ENCODE results near the gene TOX2. TPM values are rescaled to one million over a fixed set of nuclear protein-coding genes. Genes with fewer than 3 reads are reported as not detected.

Gene TOX2
- total RNA-seq, 1 donor from 2014 or later, result not detected

DNA sequence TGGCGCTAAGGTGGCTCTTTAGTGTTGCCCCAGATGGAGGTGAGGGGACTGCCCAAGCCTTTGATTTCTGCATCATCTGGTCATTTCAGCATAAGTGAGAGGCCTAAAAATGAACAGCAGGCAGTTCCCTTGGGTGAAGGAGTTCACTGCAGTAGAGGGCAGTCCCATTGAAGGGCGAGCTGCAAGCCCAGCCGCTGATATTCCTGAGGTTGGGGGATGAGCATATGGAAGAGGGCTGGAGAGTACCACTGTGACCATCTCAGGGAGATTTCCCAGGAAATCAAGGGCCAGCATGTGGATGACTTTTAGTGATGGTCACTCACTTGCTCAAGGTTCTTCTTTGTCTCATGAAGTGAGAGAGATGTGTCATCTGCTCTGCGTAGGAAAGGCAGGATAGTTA, 9.3 kb downstream of the TOX2 start:
- H3K4me1 ChIP-seq (ENCODE audit: control insufficient read depth in 3 of 3, insufficient read depth in 3 of 3, low read length in 3 of 3), result no peaks in the 10 kb centered on the region
- no peak overlapping the region for H3K4me3 ChIP-seq (ENCODE audit: low read length in 3 of 3)
- no peaks in the 10 kb centered on the region for H3K36me3 ChIP-seq (ENCODE audit: control insufficient read depth in 3 of 3, insufficient read depth in 3 of 3, low read length in 3 of 3)
- no peak overlapping the region for H3K9ac ChIP-seq (ENCODE audit: low read depth in 1 of 3, low read length in 3 of 3)
- peaks cover 21 to 30% (median 23%) of the 10 kb centered on the region in 3 donors for H3K27me3 ChIP-seq (ENCODE audit: control insufficient read depth in 3 of 3, insufficient read depth in 3 of 3, low read length in 3 of 3)
- H3K27ac ChIP-seq (ENCODE audit: low read depth, low read length), result no peak overlapping the region
- no peaks in the 10 kb centered on the region for H3K9me3 ChIP-seq (ENCODE audit: control insufficient read depth in 3 of 3, low read length in 3 of 3)

DNA sequence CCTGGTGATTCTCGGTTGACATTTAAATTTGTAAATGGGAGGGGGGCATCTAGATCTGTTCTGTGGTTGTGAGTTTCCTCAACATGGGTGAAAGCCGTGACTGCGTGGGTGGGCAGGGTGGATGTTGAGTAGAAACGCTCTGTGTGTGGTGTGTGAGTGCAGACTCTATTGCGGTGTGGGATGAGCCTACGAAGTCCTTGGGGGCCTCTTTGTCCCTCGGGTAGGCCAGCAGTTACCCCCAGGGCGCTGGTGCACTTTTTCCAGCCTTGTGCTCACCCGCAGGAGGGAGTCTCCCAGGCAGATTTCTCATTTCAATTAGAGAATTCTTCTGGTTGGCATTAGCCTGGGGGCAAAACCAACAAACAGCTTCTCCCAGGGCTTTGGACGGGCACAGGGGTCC, 10.6 kb downstream of the TOX2 start:
- Histone ChIP-seq H3K27me3 (ENCODE audit: control insufficient read depth in 3 of 3, insufficient read depth in 3 of 3, low read length in 3 of 3) (peaks cover 21 to 37% (median 22%) of the 10 kb centered on the region in 3 donors), H3K27ac (ENCODE audit: low read depth, low read length) (no peak overlapping the region), H3K36me3 (ENCODE audit: control insufficient read depth in 3 of 3, insufficient read depth in 3 of 3, low read length in 3 of 3) (no peaks in the 10 kb centered on the region), H3K4me1 (ENCODE audit: control insufficient read depth in 3 of 3, insufficient read depth in 3 of 3, low read length in 3 of 3) (no peaks in the 10 kb centered on the region), H3K4me3 (ENCODE audit: low read length in 3 of 3) (no peak overlapping the region), H3K9me3 (ENCODE audit: control insufficient read depth in 3 of 3, low read length in 3 of 3) (no peaks in the 10 kb centered on the region), H3K9ac (ENCODE audit: low read depth in 1 of 3, low read length in 3 of 3) (no peak overlapping the region)

DNA sequence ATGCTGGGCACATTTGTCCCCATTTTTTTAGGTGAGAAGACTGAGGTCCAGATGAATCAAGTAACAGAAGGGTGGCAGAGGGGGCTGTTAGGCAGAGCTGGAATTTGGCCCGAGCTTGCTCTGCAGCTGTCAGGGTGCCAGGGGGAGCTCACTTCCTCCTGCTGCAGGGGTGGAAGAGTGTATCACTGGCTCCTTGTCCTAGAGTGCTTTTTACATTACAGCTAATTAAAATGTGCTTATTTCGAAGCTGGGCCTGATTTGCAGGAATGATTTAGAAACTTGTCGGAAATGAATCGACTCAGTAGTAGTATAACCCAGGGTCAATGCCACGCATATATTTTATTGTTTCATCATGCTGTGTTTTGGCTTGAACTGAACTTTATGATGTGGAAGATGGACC, 11.1 kb downstream of the TOX2 start:
- no peak overlapping the region for H3K4me3 ChIP-seq (ENCODE audit: low read length in 3 of 3)
- H3K36me3 ChIP-seq (ENCODE audit: control insufficient read depth in 3 of 3, insufficient read depth in 3 of 3, low read length in 3 of 3), result no peaks in the 10 kb centered on the region
- no peak overlapping the region for H3K27ac ChIP-seq (ENCODE audit: low read depth, low read length)
- H3K27me3 ChIP-seq (ENCODE audit: control insufficient read depth in 3 of 3, insufficient read depth in 3 of 3, low read length in 3 of 3), result peaks cover 15 to 40% (median 24%) of the 10 kb centered on the region in 3 donors
- no peaks in the 10 kb centered on the region for H3K9me3 ChIP-seq (ENCODE audit: control insufficient read depth in 3 of 3, low read length in 3 of 3)
- no peaks in the 10 kb centered on the region for H3K4me1 ChIP-seq (ENCODE audit: control insufficient read depth in 3 of 3, insufficient read depth in 3 of 3, low read length in 3 of 3)
- H3K9ac ChIP-seq (ENCODE audit: low read depth in 1 of 3, low read length in 3 of 3), result no peak overlapping the region

DNA sequence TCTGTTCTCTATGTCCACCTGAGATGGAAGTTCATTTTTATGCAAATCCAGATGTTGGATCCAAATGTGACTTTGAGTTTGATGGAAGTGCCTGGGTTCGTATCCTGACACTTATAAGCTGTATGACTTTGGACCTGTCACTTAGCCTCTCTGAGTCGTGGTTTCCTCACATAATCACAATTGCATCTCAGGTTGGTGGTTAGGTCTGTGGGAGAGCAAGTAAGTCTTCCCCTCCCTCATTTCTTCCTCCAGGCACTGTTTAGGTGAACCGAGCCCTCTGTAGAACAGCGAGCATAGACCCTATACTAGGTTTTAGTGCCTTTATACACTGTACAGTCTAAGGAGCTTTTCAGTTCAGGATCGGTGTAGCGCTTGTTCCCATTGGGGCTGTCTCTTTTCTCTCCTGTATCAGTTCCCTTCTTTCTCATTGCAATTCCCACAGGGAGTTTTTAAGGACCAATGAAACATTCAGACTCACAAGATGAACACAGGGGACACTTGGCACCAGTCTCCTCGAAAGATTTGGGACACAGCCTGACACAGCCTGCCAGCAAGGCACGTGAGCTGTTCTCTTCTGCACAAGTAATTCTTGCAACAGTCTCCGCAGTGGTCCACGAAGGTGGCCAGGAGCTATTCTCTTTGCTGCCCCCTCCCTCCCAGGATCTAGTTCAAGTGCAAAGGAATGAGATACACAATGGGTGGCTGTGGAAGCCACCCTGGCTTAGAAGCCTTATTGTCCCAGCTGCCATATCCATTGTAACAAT, 11.8 kb downstream of the TOX2 start:
- peaks cover 17 to 40% (median 22%) of the 10 kb centered on the region in 3 donors for H3K27me3 ChIP-seq (ENCODE audit: control insufficient read depth in 3 of 3, insufficient read depth in 3 of 3, low read length in 3 of 3)

DNA sequence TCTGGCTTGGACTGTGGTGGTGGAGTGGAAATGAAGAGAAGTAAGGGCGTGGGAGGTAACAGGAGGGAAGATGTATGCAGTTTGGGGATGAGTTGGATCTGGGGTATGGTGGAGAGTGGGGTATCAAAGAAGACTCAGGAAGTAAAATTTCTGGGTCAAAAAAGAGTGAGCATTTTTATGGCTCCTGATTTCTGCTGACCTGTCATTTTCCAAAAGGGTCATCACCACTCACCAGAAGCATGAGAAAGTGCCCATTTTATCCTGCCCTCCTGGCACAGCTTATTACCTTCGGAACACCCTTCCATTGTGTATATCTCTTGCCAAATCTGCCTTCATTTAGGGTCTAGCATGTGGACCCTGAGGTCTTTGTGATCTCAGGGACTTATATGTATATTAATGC, 17.3 kb downstream of the TOX2 start:
- H3K9me3 ChIP-seq (ENCODE audit: control insufficient read depth in 3 of 3, low read length in 3 of 3), result no peaks in the 10 kb centered on the region
- H3K4me3 ChIP-seq (ENCODE audit: low read length in 3 of 3), result no peak overlapping the region
- no peaks in the 10 kb centered on the region for H3K36me3 ChIP-seq (ENCODE audit: control insufficient read depth in 3 of 3, insufficient read depth in 3 of 3, low read length in 3 of 3)
- peaks cover 14 to 27% (median 14%) of the 10 kb centered on the region in 3 donors for H3K27me3 ChIP-seq (ENCODE audit: control insufficient read depth in 3 of 3, insufficient read depth in 3 of 3, low read length in 3 of 3)
- H3K4me1 ChIP-seq (ENCODE audit: control insufficient read depth in 3 of 3, insufficient read depth in 3 of 3, low read length in 3 of 3), result no peaks in the 10 kb centered on the region
- no peak overlapping the region for H3K9ac ChIP-seq (ENCODE audit: low read depth in 1 of 3, low read length in 3 of 3)
- H3K27ac ChIP-seq (ENCODE audit: low read depth, low read length), result no peak overlapping the region

More for the DNA sequence above, 11.8 kb downstream of the TOX2 start:
- Histone ChIP-seq H3K36me3 (ENCODE audit: control insufficient read depth in 3 of 3, insufficient read depth in 3 of 3, low read length in 3 of 3) (no peaks in the 10 kb centered on the region), H3K9me3 (ENCODE audit: control insufficient read depth in 3 of 3, low read length in 3 of 3) (no peaks in the 10 kb centered on the region), H3K4me3 (ENCODE audit: low read length in 3 of 3) (no peak overlapping the region), H3K4me1 (ENCODE audit: control insufficient read depth in 3 of 3, insufficient read depth in 3 of 3, low read length in 3 of 3) (no peaks in the 10 kb centered on the region), H3K9ac (ENCODE audit: low read depth in 1 of 3, low read length in 3 of 3) (no peak overlapping the region), H3K27ac (ENCODE audit: low read depth, low read length) (no peak overlapping the region)

DNA sequence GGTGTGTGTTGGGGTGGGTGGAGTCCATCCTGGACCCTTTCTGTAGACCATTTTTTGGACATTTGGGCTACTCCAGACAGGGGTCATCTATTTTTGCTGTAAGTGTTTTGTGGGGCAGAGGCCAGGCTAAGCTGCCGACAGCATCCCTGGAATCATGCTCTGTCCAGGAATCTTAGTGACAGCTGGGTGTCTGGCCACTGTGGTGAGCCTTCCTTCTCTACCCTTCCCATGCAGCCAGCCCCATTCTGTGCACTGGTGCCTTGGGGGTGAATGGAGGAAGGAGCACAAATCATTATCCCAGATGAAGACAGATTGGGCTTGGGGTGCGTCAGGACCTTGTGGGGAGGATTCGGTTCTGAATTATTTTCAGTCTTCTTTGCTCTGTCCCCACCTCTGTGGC, 20.2 kb downstream of the TOX2 start:
- peaks cover 14 to 25% (median 20%) of the 10 kb centered on the region in 3 donors for H3K27me3 ChIP-seq (ENCODE audit: control insufficient read depth in 3 of 3, insufficient read depth in 3 of 3, low read length in 3 of 3)
- H3K9ac ChIP-seq (ENCODE audit: low read depth in 1 of 3, low read length in 3 of 3), result no peak overlapping the region
- no peak overlapping the region for H3K27ac ChIP-seq (ENCODE audit: low read depth, low read length)
- no peak overlapping the region for H3K4me3 ChIP-seq (ENCODE audit: low read length in 3 of 3)
- H3K36me3 ChIP-seq (ENCODE audit: control insufficient read depth in 3 of 3, insufficient read depth in 3 of 3, low read length in 3 of 3), result no peaks in the 10 kb centered on the region
- H3K9me3 ChIP-seq (ENCODE audit: control insufficient read depth in 3 of 3, low read length in 3 of 3), result no peaks in the 10 kb centered on the region
- peaks cover 0 to 8% (median 0%) of the 10 kb centered on the region in 3 donors for H3K4me1 ChIP-seq (ENCODE audit: control insufficient read depth in 3 of 3, insufficient read depth in 3 of 3, low read length in 3 of 3)

DNA sequence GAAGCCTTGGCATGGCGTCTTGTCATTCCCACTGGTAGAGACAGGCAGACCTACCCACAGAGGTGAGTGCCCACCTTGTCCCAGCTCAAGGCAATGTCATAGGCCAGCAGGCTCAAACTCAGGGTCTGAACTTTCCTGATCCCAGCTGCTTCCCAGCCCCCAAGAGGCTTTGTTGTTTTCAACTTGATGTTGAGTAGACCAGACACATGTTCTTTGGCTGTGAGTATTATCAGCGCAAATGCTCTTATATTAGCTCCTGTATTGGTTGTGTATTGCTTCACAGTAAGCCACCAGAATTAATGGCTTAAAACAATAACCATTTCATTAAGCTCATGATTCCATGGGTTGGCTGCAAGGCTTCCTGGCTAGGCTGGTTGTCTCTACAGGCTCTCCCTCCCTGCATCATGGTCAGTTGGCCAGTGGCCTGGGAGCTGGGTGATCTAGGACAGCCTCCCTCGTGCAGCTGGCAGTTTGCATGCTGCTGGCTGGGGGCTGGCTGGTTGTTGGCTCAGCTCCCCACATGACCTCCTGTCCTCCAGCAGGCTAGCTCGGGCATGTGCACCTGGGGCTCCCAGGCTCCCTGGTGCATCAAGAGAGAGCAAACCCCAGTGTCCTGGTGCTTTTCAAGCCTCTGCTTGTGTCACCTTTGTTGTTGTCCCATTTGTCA, 21.6 kb downstream of the TOX2 start:
- Histone ChIP-seq H3K27ac (ENCODE audit: low read depth, low read length) (no peak overlapping the region), H3K36me3 (ENCODE audit: control insufficient read depth in 3 of 3, insufficient read depth in 3 of 3, low read length in 3 of 3) (no peaks in the 10 kb centered on the region), H3K27me3 (ENCODE audit: control insufficient read depth in 3 of 3, insufficient read depth in 3 of 3, low read length in 3 of 3) (peaks cover 10 to 22% (median 19%) of the 10 kb centered on the region in 3 donors), H3K9me3 (ENCODE audit: control insufficient read depth in 3 of 3, low read length in 3 of 3) (no peaks in the 10 kb centered on the region), H3K9ac (ENCODE audit: low read depth in 1 of 3, low read length in 3 of 3) (no peak overlapping the region), H3K4me1 (ENCODE audit: control insufficient read depth in 3 of 3, insufficient read depth in 3 of 3, low read length in 3 of 3) (peaks cover 0 to 8% (median 0%) of the 10 kb centered on the region in 3 donors), H3K4me3 (ENCODE audit: low read length in 3 of 3) (no peak overlapping the region)

DNA sequence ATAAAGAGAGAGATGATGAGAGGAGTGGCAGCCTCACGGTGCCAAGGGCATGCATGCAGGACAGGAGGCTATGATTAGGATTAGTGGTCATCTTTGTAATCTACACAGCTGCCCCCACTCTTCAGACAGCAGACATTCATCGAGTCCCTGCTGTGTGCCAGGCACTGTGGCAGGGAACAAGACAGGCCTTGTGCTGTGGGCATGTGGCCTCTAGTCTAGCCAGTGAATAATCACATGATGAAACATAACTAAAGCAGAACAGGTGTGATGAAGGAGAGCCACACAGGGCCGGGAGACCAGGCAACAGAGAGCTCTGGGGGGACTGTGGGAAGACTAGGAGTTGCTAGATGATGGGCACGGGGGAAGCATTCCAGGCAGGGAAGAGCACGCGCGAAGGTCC, 22.2 kb downstream of the TOX2 start:
- Histone ChIP-seq H3K9ac (ENCODE audit: low read depth in 1 of 3, low read length in 3 of 3) (no peak overlapping the region), H3K9me3 (ENCODE audit: control insufficient read depth in 3 of 3, low read length in 3 of 3) (no peaks in the 10 kb centered on the region), H3K27ac (ENCODE audit: low read depth, low read length) (no peak overlapping the region), H3K36me3 (ENCODE audit: control insufficient read depth in 3 of 3, insufficient read depth in 3 of 3, low read length in 3 of 3) (no peaks in the 10 kb centered on the region), H3K4me1 (ENCODE audit: control insufficient read depth in 3 of 3, insufficient read depth in 3 of 3, low read length in 3 of 3) (peaks cover 0 to 8% (median 2%) of the 10 kb centered on the region in 3 donors), H3K4me3 (ENCODE audit: low read length in 3 of 3) (no peak overlapping the region), H3K27me3 (ENCODE audit: control insufficient read depth in 3 of 3, insufficient read depth in 3 of 3, low read length in 3 of 3) (peaks cover 7 to 19% (median 17%) of the 10 kb centered on the region in 3 donors)

DNA sequence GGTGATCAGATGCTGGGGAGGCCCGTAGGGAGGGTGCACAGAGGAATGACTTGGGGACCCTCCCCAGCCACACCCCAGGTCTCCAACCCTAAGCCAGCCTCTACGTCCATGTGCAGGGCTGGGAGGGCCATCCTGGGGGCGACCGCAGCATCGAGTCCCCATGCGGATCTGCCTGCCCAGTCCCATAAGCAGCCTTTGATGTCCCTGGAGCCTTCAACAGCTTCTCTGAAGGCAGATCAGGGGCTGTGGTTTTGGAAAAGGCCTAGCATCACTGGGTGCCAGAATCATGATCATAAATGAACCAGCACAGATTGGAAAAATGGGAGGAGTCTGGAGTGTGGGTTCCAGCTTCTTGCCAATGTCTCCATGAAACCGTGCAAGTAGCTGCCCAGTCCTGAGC, 22.9 kb downstream of the TOX2 start:
- peaks cover 7 to 19% (median 10%) of the 10 kb centered on the region in 3 donors for H3K27me3 ChIP-seq (ENCODE audit: control insufficient read depth in 3 of 3, insufficient read depth in 3 of 3, low read length in 3 of 3)
- H3K9me3 ChIP-seq (ENCODE audit: control insufficient read depth in 3 of 3, low read length in 3 of 3), result no peaks in the 10 kb centered on the region
- no peaks in the 10 kb centered on the region for H3K36me3 ChIP-seq (ENCODE audit: control insufficient read depth in 3 of 3, insufficient read depth in 3 of 3, low read length in 3 of 3)
- H3K4me3 ChIP-seq (ENCODE audit: low read length in 3 of 3), result no peak overlapping the region
- no peak overlapping the region for H3K9ac ChIP-seq (ENCODE audit: low read depth in 1 of 3, low read length in 3 of 3)
- no peak overlapping the region for H3K27ac ChIP-seq (ENCODE audit: low read depth, low read length)
- peaks cover 0 to 8% (median 2%) of the 10 kb centered on the region in 3 donors for H3K4me1 ChIP-seq (ENCODE audit: control insufficient read depth in 3 of 3, insufficient read depth in 3 of 3, low read length in 3 of 3)

DNA sequence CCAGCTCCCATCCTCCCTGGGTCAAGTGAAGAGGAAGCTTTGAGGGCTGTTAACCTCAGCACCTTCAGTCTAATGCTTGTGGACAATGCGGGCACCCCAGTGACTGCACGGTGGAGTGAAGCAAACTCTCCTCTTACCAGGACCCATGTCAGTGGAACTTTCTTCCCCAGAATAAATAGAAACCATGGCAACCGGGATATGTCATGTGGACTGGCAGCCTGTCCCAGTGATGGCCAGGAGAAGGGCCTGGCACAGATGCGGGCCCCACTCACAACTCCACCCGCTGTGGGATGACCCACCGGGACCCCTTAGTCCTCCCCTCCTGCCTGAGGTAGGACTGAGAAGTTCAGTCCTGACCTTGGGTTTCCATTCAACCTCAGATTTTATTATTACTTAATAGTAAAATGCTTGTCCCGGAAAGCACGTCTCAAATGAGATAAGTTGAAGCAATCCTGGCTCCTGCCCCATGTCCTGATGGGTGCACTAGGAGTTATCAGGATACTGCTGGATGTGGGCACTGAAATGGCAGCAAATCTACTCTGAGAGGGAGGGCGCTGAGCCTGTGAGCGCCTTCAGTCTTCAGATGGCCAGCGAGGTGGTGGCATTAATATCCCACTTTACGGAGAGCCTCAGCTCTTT, 23.5 kb downstream of the TOX2 start:
- Histone ChIP-seq H3K9me3 (ENCODE audit: control insufficient read depth in 3 of 3, low read length in 3 of 3) (no peaks in the 10 kb centered on the region), H3K27me3 (ENCODE audit: control insufficient read depth in 3 of 3, insufficient read depth in 3 of 3, low read length in 3 of 3) (peaks cover 7 to 19% (median 10%) of the 10 kb centered on the region in 3 donors), H3K36me3 (ENCODE audit: control insufficient read depth in 3 of 3, insufficient read depth in 3 of 3, low read length in 3 of 3) (no peaks in the 10 kb centered on the region), H3K4me3 (ENCODE audit: low read length in 3 of 3) (no peak overlapping the region), H3K4me1 (ENCODE audit: control insufficient read depth in 3 of 3, insufficient read depth in 3 of 3, low read length in 3 of 3) (peaks cover 0 to 12% (median 2%) of the 10 kb centered on the region in 3 donors), H3K9ac (ENCODE audit: low read depth in 1 of 3, low read length in 3 of 3) (no peak overlapping the region), H3K27ac (ENCODE audit: low read depth, low read length) (no peak overlapping the region)

Measured in skeletal muscle tissue (tissue), 4 donors.